Measurements from ENCODE around the gene RGS3. TPM values are rescaled to one million over a fixed set of nuclear protein-coding genes. Genes with fewer than 3 reads are reported as not detected.

Gene RGS3
- polyA plus RNA-seq, 3 donors, result 43.3 to 54.3 (median 43.4) TPM

GRCh38 chr9:113526841-113527240 lies 63.3 kb downstream of the RGS3 start:
- no peak for DNase-seq

GRCh38 chr9:113528088-113528487 lies 64.6 kb downstream of the RGS3 start:
- no peak for DNase-seq

- DNase-seq, result no peak
These were observed 65.3 kb downstream of the RGS3 start for GRCh38 chr9:113528811-113529210.

GRCh38 chr9:113529336-113530009 lies 65.9 kb downstream of the RGS3 start:
- no peak for DNase-seq

GRCh38 chr9:113530022-113530635 lies 66.6 kb downstream of the RGS3 start:
- no peak for DNase-seq

GRCh38 chr9:113530942-113531341 lies 67.4 kb downstream of the RGS3 start:
- no peak for DNase-seq

GRCh38 chr9:113531919-113532808 lies 68.6 kb downstream of the RGS3 start:
- no peak for DNase-seq

- DNase-seq, result no peak
These were observed 69.3 kb downstream of the RGS3 start for GRCh38 chr9:113532809-113533190.

- no peak for DNase-seq
These were observed 70.1 kb downstream of the RGS3 start for GRCh38 chr9:113533335-113534225.

GRCh38 chr9:113535756-113536155 lies 72.2 kb downstream of the RGS3 start:
- DNase-seq, result no peak

- DNase-seq, result no peak
These were observed 72.6 kb downstream of the RGS3 start for GRCh38 chr9:113536166-113536482.

GRCh38 chr9:113536483-113537228 lies 73.1 kb downstream of the RGS3 start:
- DNase-seq, result no peak

- DNase-seq, result no peak
These were observed 73.8 kb downstream of the RGS3 start for GRCh38 chr9:113537229-113537810.

- DNase-seq, result no peak
These were observed 74.6 kb downstream of the RGS3 start for GRCh38 chr9:113538131-113538530.

- no peak for DNase-seq
These were observed 75.3 kb downstream of the RGS3 start for GRCh38 chr9:113538701-113539430.

GRCh38 chr9:113540466-113540865 lies 76.9 kb downstream of the RGS3 start:
- no peak for DNase-seq

- DNase-seq, result peak; percentile 67
These were observed 77.7 kb downstream of the RGS3 start for GRCh38 chr9:113541019-113541900.

- no peak for DNase-seq
These were observed 78.5 kb downstream of the RGS3 start for GRCh38 chr9:113542006-113542405.

- no peak for DNase-seq
These were observed 79.2 kb downstream of the RGS3 start for GRCh38 chr9:113542741-113543140.
